Measurements from ENCODE around the gene CAP2.

Gene CAP2

GRCh38 chr6:17470938-17471327 is 77.5 kb downstream of the CAP2 start:
- FAIRE-seq, result no peak
- DNase-seq (ENCODE audit: insufficient read length, low spot score), result no peak

- FAIRE-seq, result no peak
- DNase-seq (ENCODE audit: insufficient read length, low spot score), result no peak
Measured at GRCh38 chr6:17472653-17473183, 79.3 kb downstream of the CAP2 start.

- FAIRE-seq (no peak), DNase-seq (ENCODE audit: insufficient read length, low spot score) (no peak)
Measured at GRCh38 chr6:17473554-17473953, 80.2 kb downstream of the CAP2 start.

GRCh38 chr6:17474289-17474688 is 80.9 kb downstream of the CAP2 start:
- DNase-seq (ENCODE audit: insufficient read length, low spot score) (no peak), FAIRE-seq (no peak)

GRCh38 chr6:17475606-17476244 is 82.3 kb downstream of the CAP2 start:
- FAIRE-seq, result no peak
- DNase-seq (ENCODE audit: insufficient read length, low spot score), result no peak

- no peak for FAIRE-seq
Measured at GRCh38 chr6:17476511-17476910, 83.1 kb downstream of the CAP2 start.

GRCh38 chr6:17477356-17477755 is 84.0 kb downstream of the CAP2 start:
- DNase-seq (ENCODE audit: insufficient read length, low spot score) (no peak), FAIRE-seq (no peak)

More at GRCh38 chr6:17476511-17476910, 83.1 kb downstream of the CAP2 start:
- DNase-seq (ENCODE audit: insufficient read length, low spot score), result no peak

GRCh38 chr6:17478223-17478907 is 85.0 kb downstream of the CAP2 start:
- FAIRE-seq (no peak), DNase-seq (ENCODE audit: insufficient read length, low spot score) (no peak)

- DNase-seq (ENCODE audit: insufficient read length, low spot score) (no peak), FAIRE-seq (no peak)
Measured at GRCh38 chr6:17478946-17479345, 85.6 kb downstream of the CAP2 start.

GRCh38 chr6:17480476-17480875 is 87.1 kb downstream of the CAP2 start:
- DNase-seq (ENCODE audit: insufficient read length, low spot score) (no peak), FAIRE-seq (no peak)

- FAIRE-seq, result no peak
- DNase-seq (ENCODE audit: insufficient read length, low spot score), result no peak
Measured at GRCh38 chr6:17482711-17483110, 89.3 kb downstream of the CAP2 start.

GRCh38 chr6:17483391-17484016 is 90.1 kb downstream of the CAP2 start:
- FAIRE-seq (no peak), DNase-seq (ENCODE audit: insufficient read length, low spot score) (no peak)

GRCh38 chr6:17484201-17484849 is 90.9 kb downstream of the CAP2 start:
- DNase-seq (ENCODE audit: insufficient read length, low spot score), result no peak
- no peak for FAIRE-seq

- DNase-seq (ENCODE audit: insufficient read length, low spot score) (no peak), FAIRE-seq (no peak)
Measured at GRCh38 chr6:17485181-17485580, 91.8 kb downstream of the CAP2 start.

- FAIRE-seq, result no peak
- DNase-seq (ENCODE audit: insufficient read length, low spot score), result no peak
Measured at GRCh38 chr6:17485946-17486345, 92.6 kb downstream of the CAP2 start.

GRCh38 chr6:17486680-17487079 is 93.3 kb downstream of the CAP2 start:
- no peak for DNase-seq (ENCODE audit: insufficient read length, low spot score)
- no peak for FAIRE-seq

- no peak for FAIRE-seq
- DNase-seq (ENCODE audit: insufficient read length, low spot score), result no peak
Measured at GRCh38 chr6:17490724-17491123, 97.3 kb downstream of the CAP2 start.

- FAIRE-seq (no peak), DNase-seq (ENCODE audit: insufficient read length, low spot score) (no peak)
Measured at GRCh38 chr6:17491416-17492142, 98.2 kb downstream of the CAP2 start.

- FAIRE-seq, result no peak
- DNase-seq (ENCODE audit: insufficient read length, low spot score), result no peak
Measured at GRCh38 chr6:17492350-17492749, 99.0 kb downstream of the CAP2 start.

GRCh38 chr6:17493286-17493685 is 99.9 kb downstream of the CAP2 start:
- no peak for FAIRE-seq
- DNase-seq (ENCODE audit: insufficient read length, low spot score), result no peak

GRCh38 chr6:17494177-17494576 is 100.8 kb downstream of the CAP2 start:
- no peak for DNase-seq (ENCODE audit: insufficient read length, low spot score)
- FAIRE-seq, result no peak
